ENCODE data around the gene LIN28B. TPM values are rescaled to one million over a fixed set of nuclear protein-coding genes. Genes with fewer than 3 reads are reported as not detected.

Gene LIN28B
- total and polyA plus RNA-seq, 4 donors, result 2.8 TPM; not detected in 3

DNA sequence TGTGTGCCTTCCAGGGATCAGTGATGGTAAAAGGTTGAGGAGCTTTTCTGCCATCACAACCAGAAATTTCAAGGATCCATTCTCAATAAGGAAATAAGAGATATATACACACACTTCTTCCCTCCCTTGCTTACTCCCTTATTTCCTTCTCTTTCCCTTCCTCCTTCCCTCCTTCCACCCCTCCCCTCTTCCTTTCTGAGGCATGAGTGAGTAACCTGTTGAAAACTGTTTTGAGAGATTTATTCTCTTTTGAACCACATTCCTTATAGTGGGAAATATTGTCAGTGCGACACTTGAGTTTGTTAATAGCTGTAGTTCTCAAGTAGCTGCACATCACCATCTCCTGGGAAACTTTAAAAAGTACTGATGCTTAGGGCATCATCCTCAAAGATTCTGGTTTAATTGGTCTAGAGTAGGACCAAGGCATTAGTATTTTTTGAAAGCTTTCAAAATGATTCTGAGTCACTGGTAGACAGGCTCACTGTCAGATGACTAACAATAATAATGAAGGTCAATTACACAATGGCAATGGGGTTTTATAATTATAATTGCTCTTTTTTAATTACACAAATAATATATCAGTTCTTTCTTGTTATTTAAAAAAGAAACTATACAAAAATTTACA, 113.0 kb downstream of the LIN28B start:
- no peak overlapping the region for H3K9ac ChIP-seq (ENCODE audit: low read depth in 1 of 2, low read length in 2 of 2)
- 94% methylated on average over 1 of the region's 1 CpG for WGBS

DNA sequence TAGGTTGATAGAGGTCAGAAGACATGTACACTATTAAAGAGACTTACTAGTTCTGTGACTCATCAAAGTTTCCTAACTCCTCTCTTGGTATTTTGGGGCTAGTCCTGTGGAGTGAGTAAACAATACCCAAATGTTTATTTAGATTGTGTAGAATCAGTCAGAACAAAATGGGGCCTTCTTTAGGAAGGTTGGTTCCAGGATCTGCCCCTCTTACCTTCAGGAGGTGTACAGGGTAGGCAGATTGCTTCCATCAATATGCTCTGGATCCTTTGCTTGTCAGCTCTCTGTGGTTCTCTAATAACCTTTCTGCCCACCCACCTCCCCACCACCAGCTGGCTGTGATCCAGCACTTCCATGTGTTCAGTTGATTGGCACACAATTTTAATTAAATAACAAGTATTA, 115.9 kb downstream of the LIN28B start:
- no peak overlapping the region for H3K9ac ChIP-seq (ENCODE audit: low read depth in 1 of 2, low read length in 2 of 2)
- H3K9me3 ChIP-seq (ENCODE audit: control insufficient read depth in 4 of 4, low read length in 3 of 4), result no peaks in the 10 kb centered on the region
- H3K4me1 ChIP-seq (ENCODE audit: control insufficient read depth in 4 of 4, insufficient read depth in 4 of 4, low read length in 3 of 4), result no peaks in the 10 kb centered on the region
- no peak overlapping the region for H3K27ac ChIP-seq (ENCODE audit: low read depth in 1 of 2, low read length in 2 of 2)
- H3K36me3 ChIP-seq (ENCODE audit: control insufficient read depth in 4 of 4, insufficient read depth in 3 of 4, low read depth in 1 of 4, low read length in 3 of 4), result no peaks in the 10 kb centered on the region
- no peak for DNase-seq (ENCODE audit: low spot score)
- H3K4me3 ChIP-seq (ENCODE audit: low read depth in 1 of 3, low read length in 3 of 3), result no peak overlapping the region
- peaks cover 0 to 7% (median 0%) of the 10 kb centered on the region in 4 donors for H3K27me3 ChIP-seq (ENCODE audit: control insufficient read depth in 4 of 4, insufficient read depth in 4 of 4, low read length in 3 of 4)
- TF ChIP-seq FOXA2 (IDR thresholded peaks at IDR 0.05), result no peak
- TF ChIP-seq SP1 (IDR thresholded peaks at IDR 0.05), result no peak
- no peak for TF ChIP-seq JUND (IDR thresholded peaks at IDR 0.05)
- TF ChIP-seq, protein P1, sequence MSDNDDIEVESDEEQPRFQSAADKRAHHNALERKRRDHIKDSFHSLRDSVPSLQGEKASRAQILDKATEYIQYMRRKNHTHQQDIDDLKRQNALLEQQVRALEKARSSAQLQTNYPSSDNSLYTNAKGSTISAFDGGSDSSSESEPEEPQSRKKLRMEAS (IDR thresholded peaks at IDR 0.05), result no peak
- TF ChIP-seq RAD21 (IDR thresholded peaks at IDR 0.05), result no peak
- TF ChIP-seq HNF4A (conservative IDR thresholded peaks at IDR 0.05), result no peak
- TF ChIP-seq TAF1 (conservative IDR thresholded peaks at IDR 0.05), result no peak
- TF ChIP-seq, protein P2, sequence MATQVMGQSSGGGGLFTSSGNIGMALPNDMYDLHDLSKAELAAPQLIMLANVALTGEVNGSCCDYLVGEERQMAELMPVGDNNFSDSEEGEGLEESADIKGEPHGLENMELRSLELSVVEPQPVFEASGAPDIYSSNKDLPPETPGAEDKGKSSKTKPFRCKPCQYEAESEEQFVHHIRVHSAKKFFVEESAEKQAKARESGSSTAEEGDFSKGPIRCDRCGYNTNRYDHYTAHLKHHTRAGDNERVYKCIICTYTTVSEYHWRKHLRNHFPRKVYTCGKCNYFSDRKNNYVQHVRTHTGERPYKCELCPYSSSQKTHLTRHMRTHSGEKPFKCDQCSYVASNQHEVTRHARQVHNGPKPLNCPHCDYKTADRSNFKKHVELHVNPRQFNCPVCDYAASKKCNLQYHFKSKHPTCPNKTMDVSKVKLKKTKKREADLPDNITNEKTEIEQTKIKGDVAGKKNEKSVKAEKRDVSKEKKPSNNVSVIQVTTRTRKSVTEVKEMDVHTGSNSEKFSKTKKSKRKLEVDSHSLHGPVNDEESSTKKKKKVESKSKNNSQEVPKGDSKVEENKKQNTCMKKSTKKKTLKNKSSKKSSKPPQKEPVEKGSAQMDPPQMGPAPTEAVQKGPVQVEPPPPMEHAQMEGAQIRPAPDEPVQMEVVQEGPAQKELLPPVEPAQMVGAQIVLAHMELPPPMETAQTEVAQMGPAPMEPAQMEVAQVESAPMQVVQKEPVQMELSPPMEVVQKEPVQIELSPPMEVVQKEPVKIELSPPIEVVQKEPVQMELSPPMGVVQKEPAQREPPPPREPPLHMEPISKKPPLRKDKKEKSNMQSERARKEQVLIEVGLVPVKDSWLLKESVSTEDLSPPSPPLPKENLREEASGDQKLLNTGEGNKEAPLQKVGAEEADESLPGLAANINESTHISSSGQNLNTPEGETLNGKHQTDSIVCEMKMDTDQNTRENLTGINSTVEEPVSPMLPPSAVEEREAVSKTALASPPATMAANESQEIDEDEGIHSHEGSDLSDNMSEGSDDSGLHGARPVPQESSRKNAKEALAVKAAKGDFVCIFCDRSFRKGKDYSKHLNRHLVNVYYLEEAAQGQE (IDR thresholded peaks at IDR 0.05), result no peak
- no peak for TF ChIP-seq EGR1 (IDR thresholded peaks at IDR 0.05; ENCODE audit: low read depth in 2 of 2)
- no peak for TF ChIP-seq YY1 (IDR thresholded peaks at IDR 0.05)
- TF ChIP-seq GABPA (IDR thresholded peaks at IDR 0.05 in 1 of 2, conservative IDR thresholded peaks at IDR 0.05 in 1 of 2), result no peak
- TF ChIP-seq NR2F2 (IDR thresholded peaks at IDR 0.05), result no peak
- no peak for TF ChIP-seq RXRA (IDR thresholded peaks at IDR 0.05)
- no peak for TF ChIP-seq FOXA1 (IDR thresholded peaks at IDR 0.05)
- TF ChIP-seq, protein P3, sequence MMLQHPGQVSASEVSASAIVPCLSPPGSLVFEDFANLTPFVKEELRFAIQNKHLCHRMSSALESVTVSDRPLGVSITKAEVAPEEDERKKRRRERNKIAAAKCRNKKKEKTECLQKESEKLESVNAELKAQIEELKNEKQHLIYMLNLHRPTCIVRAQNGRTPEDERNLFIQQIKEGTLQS (IDR thresholded peaks at IDR 0.05), result no peak
- TF ChIP-seq, protein P4, sequence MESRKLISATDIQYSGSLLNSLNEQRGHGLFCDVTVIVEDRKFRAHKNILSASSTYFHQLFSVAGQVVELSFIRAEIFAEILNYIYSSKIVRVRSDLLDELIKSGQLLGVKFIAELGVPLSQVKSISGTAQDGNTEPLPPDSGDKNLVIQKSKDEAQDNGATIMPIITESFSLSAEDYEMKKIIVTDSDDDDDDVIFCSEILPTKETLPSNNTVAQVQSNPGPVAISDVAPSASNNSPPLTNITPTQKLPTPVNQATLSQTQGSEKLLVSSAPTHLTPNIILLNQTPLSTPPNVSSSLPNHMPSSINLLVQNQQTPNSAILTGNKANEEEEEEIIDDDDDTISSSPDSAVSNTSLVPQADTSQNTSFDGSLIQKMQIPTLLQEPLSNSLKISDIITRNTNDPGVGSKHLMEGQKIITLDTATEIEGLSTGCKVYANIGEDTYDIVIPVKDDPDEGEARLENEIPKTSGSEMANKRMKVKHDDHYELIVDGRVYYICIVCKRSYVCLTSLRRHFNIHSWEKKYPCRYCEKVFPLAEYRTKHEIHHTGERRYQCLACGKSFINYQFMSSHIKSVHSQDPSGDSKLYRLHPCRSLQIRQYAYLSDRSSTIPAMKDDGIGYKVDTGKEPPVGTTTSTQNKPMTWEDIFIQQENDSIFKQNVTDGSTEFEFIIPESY (IDR thresholded peaks at IDR 0.05), result no peak
- TF ChIP-seq, protein P5, sequence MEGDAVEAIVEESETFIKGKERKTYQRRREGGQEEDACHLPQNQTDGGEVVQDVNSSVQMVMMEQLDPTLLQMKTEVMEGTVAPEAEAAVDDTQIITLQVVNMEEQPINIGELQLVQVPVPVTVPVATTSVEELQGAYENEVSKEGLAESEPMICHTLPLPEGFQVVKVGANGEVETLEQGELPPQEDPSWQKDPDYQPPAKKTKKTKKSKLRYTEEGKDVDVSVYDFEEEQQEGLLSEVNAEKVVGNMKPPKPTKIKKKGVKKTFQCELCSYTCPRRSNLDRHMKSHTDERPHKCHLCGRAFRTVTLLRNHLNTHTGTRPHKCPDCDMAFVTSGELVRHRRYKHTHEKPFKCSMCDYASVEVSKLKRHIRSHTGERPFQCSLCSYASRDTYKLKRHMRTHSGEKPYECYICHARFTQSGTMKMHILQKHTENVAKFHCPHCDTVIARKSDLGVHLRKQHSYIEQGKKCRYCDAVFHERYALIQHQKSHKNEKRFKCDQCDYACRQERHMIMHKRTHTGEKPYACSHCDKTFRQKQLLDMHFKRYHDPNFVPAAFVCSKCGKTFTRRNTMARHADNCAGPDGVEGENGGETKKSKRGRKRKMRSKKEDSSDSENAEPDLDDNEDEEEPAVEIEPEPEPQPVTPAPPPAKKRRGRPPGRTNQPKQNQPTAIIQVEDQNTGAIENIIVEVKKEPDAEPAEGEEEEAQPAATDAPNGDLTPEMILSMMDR (IDR thresholded peaks at IDR 0.05; ENCODE audit: low read depth, low read length, missing input control), result no peak

More for the DNA sequence above, 113.0 kb downstream of the LIN28B start:
- DNase-seq (ENCODE audit: low spot score), result no peak
- Histone ChIP-seq H3K27me3 (ENCODE audit: control insufficient read depth in 4 of 4, insufficient read depth in 4 of 4, low read length in 3 of 4) (peaks cover 0 to 12% (median 0%) of the 10 kb centered on the region in 4 donors), H3K27ac (ENCODE audit: low read depth in 1 of 2, low read length in 2 of 2) (no peak overlapping the region), H3K4me3 (ENCODE audit: low read depth in 1 of 3, low read length in 3 of 3) (no peak overlapping the region), H3K9me3 (ENCODE audit: control insufficient read depth in 4 of 4, low read length in 3 of 4) (no peaks in the 10 kb centered on the region), H3K4me1 (ENCODE audit: control insufficient read depth in 4 of 4, insufficient read depth in 4 of 4, low read length in 3 of 4) (no peaks in the 10 kb centered on the region), H3K36me3 (ENCODE audit: control insufficient read depth in 4 of 4, insufficient read depth in 3 of 4, low read depth in 1 of 4, low read length in 3 of 4) (no peaks in the 10 kb centered on the region)
- TF ChIP-seq HNF4A (conservative IDR thresholded peaks at IDR 0.05) (no peak), HNF4G (IDR thresholded peaks at IDR 0.05) (no peak), YY1 (IDR thresholded peaks at IDR 0.05) (no peak), NR2F2 (IDR thresholded peaks at IDR 0.05) (no peak), RAD21 (IDR thresholded peaks at IDR 0.05) (no peak)
- TF ChIP-seq, protein P1 (IDR thresholded peaks at IDR 0.05), result no peak
- TF ChIP-seq, protein P3 (IDR thresholded peaks at IDR 0.05), result no peak
